ENCODE measurements around the gene MEIG1.

- TF ChIP-seq, protein P1, sequence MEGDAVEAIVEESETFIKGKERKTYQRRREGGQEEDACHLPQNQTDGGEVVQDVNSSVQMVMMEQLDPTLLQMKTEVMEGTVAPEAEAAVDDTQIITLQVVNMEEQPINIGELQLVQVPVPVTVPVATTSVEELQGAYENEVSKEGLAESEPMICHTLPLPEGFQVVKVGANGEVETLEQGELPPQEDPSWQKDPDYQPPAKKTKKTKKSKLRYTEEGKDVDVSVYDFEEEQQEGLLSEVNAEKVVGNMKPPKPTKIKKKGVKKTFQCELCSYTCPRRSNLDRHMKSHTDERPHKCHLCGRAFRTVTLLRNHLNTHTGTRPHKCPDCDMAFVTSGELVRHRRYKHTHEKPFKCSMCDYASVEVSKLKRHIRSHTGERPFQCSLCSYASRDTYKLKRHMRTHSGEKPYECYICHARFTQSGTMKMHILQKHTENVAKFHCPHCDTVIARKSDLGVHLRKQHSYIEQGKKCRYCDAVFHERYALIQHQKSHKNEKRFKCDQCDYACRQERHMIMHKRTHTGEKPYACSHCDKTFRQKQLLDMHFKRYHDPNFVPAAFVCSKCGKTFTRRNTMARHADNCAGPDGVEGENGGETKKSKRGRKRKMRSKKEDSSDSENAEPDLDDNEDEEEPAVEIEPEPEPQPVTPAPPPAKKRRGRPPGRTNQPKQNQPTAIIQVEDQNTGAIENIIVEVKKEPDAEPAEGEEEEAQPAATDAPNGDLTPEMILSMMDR (IDR thresholded peaks at IDR 0.05) = no peak
- TF ChIP-seq EZH2 (IDR thresholded peaks at IDR 0.05) = no peak
Observed at GRCh38 chr10:14952851-14953423, 6.3 kb upstream of the MEIG1 start.
